HEK293T (cell line): Measurements from ENCODE around the gene DNAH17.

Experiments
- BHLHE40 ChIP-seq: fragments of 450-650 bp; IDR thresholded peaks from 2 replicates; pipeline ENCODE4 v1.6.1; 2016; ENCODE audit warnings: mild to moderate bottlenecking, moderate library complexity, borderline replicate concordance
- ELF4 ChIP-seq: fragments of 450-650 bp; IDR thresholded peaks from 2 replicates; pipeline ENCODE4 v1.6.1; 2017; ENCODE audit warnings: antibody characterized with exemption
- FOXA1 ChIP-seq: fragments of 450-650 bp; IDR thresholded peaks from 2 replicates; pipeline ENCODE4 v1.6.1; 2016; ENCODE audit warnings: mild to moderate bottlenecking
- SP1 ChIP-seq: fragments of 450-650 bp; IDR thresholded peaks from 2 replicates; pipeline ENCODE4 v1.6.1; 2017
- SUZ12 ChIP-seq: fragments of 450-650 bp; IDR thresholded peaks from 2 replicates; pipeline ENCODE4 v1.6.1; 2016; ENCODE audit warnings: mild to moderate bottlenecking

DNA sequence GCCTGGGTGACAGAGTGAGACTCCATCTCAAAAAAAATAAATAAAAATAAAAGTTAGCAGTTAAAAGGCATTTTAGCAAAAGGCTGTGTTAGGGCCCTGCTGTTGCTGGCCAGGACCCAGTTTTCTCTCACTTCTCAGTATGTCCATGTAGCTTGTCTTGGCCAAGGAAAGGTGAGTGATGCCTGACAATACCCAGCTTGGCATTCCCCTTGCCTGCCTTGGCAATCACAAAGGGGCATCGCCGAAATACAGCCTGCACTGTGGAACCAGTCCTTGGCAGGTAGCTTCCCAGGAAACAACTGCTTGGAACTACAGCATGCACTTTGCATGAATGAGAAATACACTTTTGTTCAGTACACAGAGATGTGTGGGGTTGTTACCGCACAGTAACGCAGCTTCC lies 61.7 kb downstream of the DNAH17 start:
- TF ChIP-seq FOXA1 (no peak), ELF4 (no peak), SP1 (no peak), BHLHE40 (no peak), SUZ12 (no peak)
